GM12873 (cell line): ENCODE data around the gene GPR68.

Experiments
- CTCF ChIP-seq: IDR thresholded peaks from 2 replicates; pipeline ENCODE4 v1.5.1; 2012; ENCODE audit warnings: low read depth, mild to moderate bottlenecking, moderate library complexity, low read length, control low read depth; ENCODE audit not compliant: insufficient read depth; ENCODE audit errors: missing control alignments

The GPR68 gene, protein sequence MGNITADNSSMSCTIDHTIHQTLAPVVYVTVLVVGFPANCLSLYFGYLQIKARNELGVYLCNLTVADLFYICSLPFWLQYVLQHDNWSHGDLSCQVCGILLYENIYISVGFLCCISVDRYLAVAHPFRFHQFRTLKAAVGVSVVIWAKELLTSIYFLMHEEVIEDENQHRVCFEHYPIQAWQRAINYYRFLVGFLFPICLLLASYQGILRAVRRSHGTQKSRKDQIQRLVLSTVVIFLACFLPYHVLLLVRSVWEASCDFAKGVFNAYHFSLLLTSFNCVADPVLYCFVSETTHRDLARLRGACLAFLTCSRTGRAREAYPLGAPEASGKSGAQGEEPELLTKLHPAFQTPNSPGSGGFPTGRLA

DNA sequence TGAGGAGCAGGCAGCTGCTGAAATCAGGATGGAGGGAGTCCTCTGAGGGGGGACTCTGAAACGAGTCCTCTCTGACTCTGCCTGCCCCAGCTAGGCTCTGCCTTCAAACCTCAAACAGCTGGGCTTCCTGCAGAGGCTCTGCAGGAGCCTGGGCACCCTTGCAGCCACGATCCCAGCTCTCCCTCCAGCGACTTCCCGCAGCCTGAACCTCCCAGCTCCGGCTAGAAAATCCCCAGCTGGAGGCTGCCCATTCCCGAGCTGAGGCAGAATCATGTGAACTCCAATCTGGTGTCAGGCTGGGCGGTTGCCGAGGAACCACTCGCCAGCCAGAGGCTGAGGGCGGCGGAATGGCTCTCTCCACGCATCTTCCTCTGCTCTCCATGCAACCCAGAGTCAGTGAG lies at the start of gene GPR68:
Gene GPR68 (minus strand): TSS at position 204 of the 401 bp plus-strand sequence. CDS start 9,654 bp downstream, outside the sequence.
- no peak for TF ChIP-seq CTCF

DNA sequence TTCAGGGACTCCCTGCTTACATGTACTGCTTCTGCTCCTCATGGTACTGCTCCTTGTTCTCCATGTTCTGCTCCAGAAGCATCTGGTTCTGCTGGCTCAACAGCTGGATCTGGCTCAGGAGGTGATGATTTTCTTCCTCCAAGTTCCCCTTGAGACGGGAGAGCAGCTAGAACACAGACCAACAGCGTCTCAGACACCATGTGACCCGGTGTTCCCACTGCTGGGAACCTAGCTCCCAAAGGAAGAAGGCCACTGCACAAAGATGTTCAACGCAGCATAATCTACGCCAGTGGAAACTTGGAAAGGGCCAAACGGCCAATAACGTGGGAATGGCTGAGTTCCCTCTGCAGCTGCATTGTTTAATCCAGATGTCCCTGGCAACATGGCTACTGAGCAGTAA lies 49.6 kb upstream of the GPR68 start:
- TF ChIP-seq CTCF, result no peak

DNA sequence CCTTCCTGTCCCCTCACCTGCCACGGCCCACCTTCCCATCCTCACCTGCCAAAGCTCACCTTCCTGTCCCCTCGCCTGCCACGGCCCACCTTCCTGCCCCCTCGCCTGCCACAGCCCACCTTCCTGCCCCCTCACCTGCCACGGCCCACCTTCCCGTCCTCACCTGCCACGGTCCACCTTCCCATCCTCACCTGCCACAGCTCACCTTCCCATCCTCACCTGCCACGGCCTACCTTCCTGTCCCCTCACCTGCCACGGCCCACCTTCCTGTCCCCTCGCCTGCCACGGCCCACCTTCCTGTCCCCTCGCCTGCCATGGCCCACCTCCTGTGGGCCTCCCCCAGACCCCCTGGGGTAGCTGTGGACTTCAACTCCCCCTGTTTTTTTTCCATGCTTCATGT lies 48.8 kb upstream of the GPR68 start:
- no peak for TF ChIP-seq CTCF

DNA sequence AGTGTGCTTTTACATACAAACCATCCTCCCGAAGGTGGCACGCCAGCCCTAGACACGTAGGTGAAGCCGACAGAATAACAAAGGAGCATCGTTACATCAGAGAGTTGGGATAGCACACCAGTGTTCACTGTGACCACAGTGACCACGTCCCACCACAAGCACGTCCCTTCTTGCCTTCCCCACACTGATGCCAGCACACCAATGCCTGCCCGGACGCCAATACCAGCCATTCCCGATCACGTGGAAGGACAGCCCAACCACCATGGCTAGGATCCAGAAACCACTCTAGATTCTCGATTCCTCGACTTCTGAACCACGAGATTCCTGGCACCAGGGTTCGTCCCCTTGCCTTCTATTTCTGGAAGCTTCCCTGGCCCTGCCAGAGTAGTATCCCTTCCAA lies 48.0 kb upstream of the GPR68 start:
- TF ChIP-seq CTCF, result no peak

GRCh38 chr14:91291786-91292405 lies 47.4 kb upstream of the GPR68 start:
- no peak for TF ChIP-seq CTCF

DNA sequence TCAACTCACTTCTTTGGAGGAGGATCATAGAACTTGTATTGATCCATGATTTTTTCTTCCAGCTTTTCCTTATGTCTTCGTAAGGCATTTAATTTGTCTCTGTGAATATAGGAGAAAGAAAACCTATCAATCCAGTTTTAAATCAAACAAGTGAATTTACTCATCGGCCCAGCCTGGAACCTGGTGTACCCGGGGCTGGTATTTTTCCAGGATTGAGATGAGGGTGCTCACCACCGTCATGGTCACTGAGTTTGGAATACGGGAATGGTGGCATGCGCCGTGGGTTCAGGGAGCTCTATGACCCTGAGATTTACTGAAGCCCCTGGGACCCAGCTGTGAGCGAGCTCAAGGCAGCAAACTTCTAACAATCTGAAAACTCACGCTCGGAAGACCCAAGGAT lies 46.5 kb upstream of the GPR68 start:
- no peak for TF ChIP-seq CTCF

GRCh38 chr14:91289464-91289863 lies 45.0 kb upstream of the GPR68 start:
- TF ChIP-seq CTCF, result no peak
